H1 (cell line): ENCODE results near the gene TNP2. TPM values are rescaled to one million over a fixed set of nuclear protein-coding genes. Genes with fewer than 3 reads are reported as not detected.

Source experiments
- ATF2 ChIP-seq: IDR thresholded peaks from 2 replicates; pipeline ENCODE4 v1.6.1; 2012; ENCODE audit warnings: low read length, inconsistent platforms
- ATF3 ChIP-seq: IDR thresholded peaks from 2 replicates; pipeline ENCODE4 v1.6.1; 2011; ENCODE audit warnings: low read depth, mild to moderate bottlenecking, low read length; ENCODE audit not compliant: insufficient read depth
- BACH1 ChIP-seq: IDR thresholded peaks from 2 replicates; pipeline ENCODE4 v1.6.1; 2012; ENCODE audit warnings: low read length, improper control_type of control experiment
- CBX5 ChIP-seq: fragments of 300-800, 300-1000 bp; sonication (generic); IDR thresholded peaks from 2 replicates; pipeline ENCODE4 v1.7.1; 2016; ENCODE audit warnings: antibody characterized with exemption, low read length, low read depth
- CBX8 ChIP-seq: fragments of 300-800, 300-1000 bp; sonication (generic); IDR thresholded peaks from 2 replicates; pipeline ENCODE4 v1.7.1; 2016; ENCODE audit warnings: low read depth, low read length, borderline replicate concordance
- CTCF ChIP-seq, 3 experiments: IDR thresholded peaks; 1 replicate in 2 of 3; 2 replicates in 1 of 3; pipeline versions ENCODE4 v1.5.1 to v1.6.1; 2011; ENCODE audit warnings: low read length in 3 of 3, mild to moderate bottlenecking in 3 of 3, inconsistent platforms in 2 of 3, low read depth in 1 of 3, moderate library complexity in 1 of 3; ENCODE audit not compliant: insufficient read depth in 1 of 3; ENCODE audit errors: control extremely low read depth in 1 of 3
- EP300 ChIP-seq, 2 experiments: IDR thresholded peaks; 1 replicate in 1 of 2; 2 replicates in 1 of 2; pipeline ENCODE4 v1.6.1; 2011 to 2012; ENCODE audit warnings: low read depth in 2 of 2, low read length in 2 of 2, mild to moderate bottlenecking in 2 of 2, borderline replicate concordance in 1 of 2, inconsistent platforms in 1 of 2, moderate library complexity in 1 of 2
- GABPA ChIP-seq: IDR thresholded peaks from 2 replicates; pipeline ENCODE4 v1.6.1; 2011; ENCODE audit warnings: mild to moderate bottlenecking, low read length, moderate library complexity, borderline replicate concordance; ENCODE audit not compliant: insufficient read depth
- JUN ChIP-seq: IDR thresholded peaks from 2 replicates; pipeline ENCODE4 v1.6.1; 2011; ENCODE audit warnings: low read depth, mild to moderate bottlenecking, improper control_type of control experiment, low read length
- KDM1A ChIP-seq: fragments of 200-600, 300-600 bp; sonication (generic); IDR thresholded peaks from 2 replicates; pipeline ENCODE4 v1.7.1; 2016; ENCODE audit warnings: mild to moderate bottlenecking, low read length, borderline replicate concordance
- MAX ChIP-seq: IDR thresholded peaks from 2 replicates; pipeline ENCODE4 v1.6.1; 2012; ENCODE audit warnings: inconsistent platforms
- NRF1 ChIP-seq: IDR thresholded peaks from 2 replicates; pipeline ENCODE4 v1.6.1; 2011; ENCODE audit warnings: mild to moderate bottlenecking, low read depth, low read length, improper control_type of control experiment
- RNF2 ChIP-seq: fragments of 200-900, 300-1000 bp; sonication (generic); IDR thresholded peaks from 2 replicates; pipeline ENCODE4 v1.7.1; 2016; ENCODE audit warnings: borderline replicate concordance, low read depth, mild to moderate bottlenecking, antibody characterized with exemption, low read length; ENCODE audit not compliant: poor library complexity, severe bottlenecking; ENCODE audit errors: missing control alignments
- SP4 ChIP-seq: IDR thresholded peaks from 2 replicates; pipeline ENCODE4 v1.6.1; 2012; ENCODE audit warnings: low read length, inconsistent platforms
- TAF1 ChIP-seq: IDR thresholded peaks from 2 replicates; pipeline ENCODE4 v1.6.1; 2011; ENCODE audit warnings: mild to moderate bottlenecking, low read depth, low read length
- TBP ChIP-seq: IDR thresholded peaks from 2 replicates; pipeline ENCODE4 v1.6.1; 2011; ENCODE audit warnings: low read depth, low read length, improper control_type of control experiment
- TCF12 ChIP-seq: IDR thresholded peaks from 2 replicates; pipeline ENCODE4 v1.6.1; 2011; ENCODE audit warnings: low read depth, mild to moderate bottlenecking, low read length
- YY1 ChIP-seq: IDR thresholded peaks from 2 replicates; pipeline ENCODE4 v1.6.1; 2011; ENCODE audit warnings: low read depth, mild to moderate bottlenecking, low read length
- ZNF274 ChIP-seq: IDR thresholded peaks from 2 replicates; pipeline ENCODE4 v1.7.0; 2012; ENCODE audit warnings: low read length, borderline replicate concordance; ENCODE audit errors: extremely low read depth
- polyA plus RNA-seq, 7 experiments: library from polyadenylated mRNA; depleted of rRNA in 3 of 7; stranded (reverse) in 5 of 7; unstranded in 2 of 7; fragments of >200 nt in 5 of 7; fragments of 200-250 nt in 2 of 7; gene quantifications; 1 replicate in 5 of 7; 2 replicates in 1 of 7; 4 replicates in 1 of 7; pipeline versions ENCODE4 v1.2.1 to v1.2.3, GENCODE V29; 2011 to 2013; ENCODE audit warnings: missing spikeins in 2 of 7, mixed read lengths in 2 of 7
- total RNA-seq: library from RNA; stranded (reverse); fragmentation: NEBNext Ultra II Directional; extraction: Animal tissue kit (Norgen Biotek cat#: 25700); gene quantifications from 2 replicates; pipeline ENCODE4 v1.2.1, GENCODE V29; 2021

The TNP2 gene
- total and polyA plus RNA-seq, 2 of the 8 experiments (the other 6 are each of a cell fraction or from before 2014, with no cell fraction given) = not detected

GRCh38 chr16:11316331-11317015 lies 47.3 kb upstream of the TNP2 start (continued):
- TF ChIP-seq ATF2 (no peak), MAX (no peak), ATF3 (no peak), CBX5 (no peak), SP4 (no peak), YY1 (no peak; the same call in 1 of the 2 replicates), CTCF (IDR thresholded peaks at IDR 0.05; ENCODE audit: control extremely low read depth in 1 of 3, insufficient read depth in 1 of 3, low read depth in 1 of 3, low read length in 3 of 3) (peak in 1 of 3 experiments; percentile 17; a peak in 1 of 4 replicates), CBX8 (no peak), BACH1 (no peak), TCF12 (no peak), EP300 (IDR thresholded peaks at IDR 0.05; ENCODE audit: borderline replicate concordance in 1 of 2, low read depth in 2 of 2, low read length in 2 of 2) (no peak), JUN (no peak), TAF1 (peak; percentile 48; the same call in 1 of the 2 replicates), TBP (peak; percentile 28; the same call in 1 of the 2 replicates), RNF2 (no peak), KDM1A (no peak), ZNF274 (no peak), GABPA (0 out of 2 replicates have a peak, but pooled peaks have one; percentile 17), NRF1 (no peak)
